IPS DF 19.7 (cell line): ENCODE results near the gene KTI12.
"Not testable (repeated sequence)": the region's sequence is repeated elsewhere in the genome, so short reads cannot be mapped to it uniquely, and the experiment has no call there.

Source experiments
- DNase-seq: peaks from one replicate; pipeline ENCODE4 v3.0.0-alpha.2; 2013; ENCODE audit warnings: low read depth, low spot score

The KTI12 gene, protein sequence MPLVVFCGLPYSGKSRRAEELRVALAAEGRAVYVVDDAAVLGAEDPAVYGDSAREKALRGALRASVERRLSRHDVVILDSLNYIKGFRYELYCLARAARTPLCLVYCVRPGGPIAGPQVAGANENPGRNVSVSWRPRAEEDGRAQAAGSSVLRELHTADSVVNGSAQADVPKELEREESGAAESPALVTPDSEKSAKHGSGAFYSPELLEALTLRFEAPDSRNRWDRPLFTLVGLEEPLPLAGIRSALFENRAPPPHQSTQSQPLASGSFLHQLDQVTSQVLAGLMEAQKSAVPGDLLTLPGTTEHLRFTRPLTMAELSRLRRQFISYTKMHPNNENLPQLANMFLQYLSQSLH

DNA sequence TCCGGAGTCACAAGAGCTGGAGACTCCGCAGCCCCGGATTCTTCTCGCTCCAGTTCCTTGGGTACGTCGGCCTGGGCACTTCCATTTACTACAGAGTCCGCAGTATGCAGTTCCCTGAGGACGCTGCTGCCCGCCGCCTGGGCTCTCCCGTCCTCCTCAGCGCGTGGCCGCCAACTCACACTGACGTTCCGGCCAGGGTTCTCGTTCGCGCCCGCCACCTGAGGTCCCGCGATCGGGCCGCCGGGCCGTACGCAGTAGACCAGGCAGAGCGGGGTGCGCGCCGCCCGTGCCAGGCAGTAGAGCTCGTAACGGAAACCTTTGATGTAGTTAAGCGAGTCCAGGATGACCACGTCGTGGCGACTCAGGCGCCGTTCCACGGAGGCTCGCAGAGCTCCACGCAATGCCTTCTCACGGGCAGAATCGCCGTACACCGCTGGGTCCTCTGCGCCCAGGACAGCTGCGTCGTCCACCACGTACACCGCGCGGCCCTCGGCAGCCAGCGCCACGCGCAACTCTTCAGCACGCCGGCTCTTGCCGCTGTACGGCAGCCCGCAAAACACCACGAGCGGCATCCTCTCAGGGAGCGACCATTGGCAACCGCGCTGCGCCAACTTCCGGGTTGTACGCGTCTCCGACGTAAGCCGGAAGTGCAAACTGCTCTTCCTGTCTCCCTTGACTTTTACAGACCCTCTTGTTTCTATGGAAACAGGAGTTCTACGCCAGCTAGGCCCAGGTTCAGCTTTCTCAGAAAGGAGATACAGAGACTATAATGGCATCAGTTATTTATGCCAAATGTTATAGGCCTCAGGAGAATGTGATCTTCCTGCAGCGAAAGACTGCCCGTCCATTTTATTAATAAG, at the start of gene KTI12:
TSS of gene KTI12 (minus strand) at position 621 of the 860 bp plus-strand sequence. CDS start at position 572, 49 bp downstream.
- peak; percentile 85 for DNase-seq

DNA sequence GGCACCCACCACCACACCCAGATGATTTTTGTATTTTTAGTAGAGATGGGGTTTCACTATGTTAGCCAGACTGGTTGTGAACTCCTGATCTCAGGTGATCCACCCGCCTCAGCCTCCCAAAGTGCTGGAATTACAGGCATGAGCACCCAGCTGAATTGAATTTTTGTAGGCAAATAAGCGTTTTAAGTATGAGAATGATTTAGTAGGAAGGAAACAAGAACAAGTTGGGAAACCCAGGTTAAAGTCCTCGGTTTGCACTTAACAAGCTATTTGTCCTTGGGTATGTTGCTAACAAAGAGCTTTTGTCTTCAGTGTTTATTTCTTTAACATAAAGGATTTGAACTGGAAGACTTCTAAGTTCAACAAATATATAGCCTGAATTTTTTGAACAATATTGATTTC, 46.4 kb upstream of the KTI12 start:
- no peak for DNase-seq

DNA sequence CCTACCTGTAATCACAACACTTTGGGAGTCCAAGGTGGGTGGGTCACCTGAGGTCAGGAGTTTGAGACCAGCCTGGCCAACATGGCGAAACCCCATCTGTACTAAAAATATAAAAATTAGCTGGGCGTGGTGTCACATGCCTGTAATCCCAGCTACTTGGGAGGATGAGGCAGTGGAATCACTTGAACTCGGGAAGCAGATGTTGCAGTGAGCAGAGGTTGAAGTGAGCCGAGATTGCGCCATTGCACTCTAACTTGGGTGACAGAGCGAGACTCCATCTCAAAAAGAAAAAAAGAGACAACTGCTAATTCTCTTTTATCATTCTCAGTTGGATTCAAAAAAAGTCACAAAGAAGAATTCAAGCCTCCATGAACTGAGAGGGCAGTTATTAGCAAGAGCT, 43.7 kb upstream of the KTI12 start:
- not testable (repeated sequence) for DNase-seq

DNA sequence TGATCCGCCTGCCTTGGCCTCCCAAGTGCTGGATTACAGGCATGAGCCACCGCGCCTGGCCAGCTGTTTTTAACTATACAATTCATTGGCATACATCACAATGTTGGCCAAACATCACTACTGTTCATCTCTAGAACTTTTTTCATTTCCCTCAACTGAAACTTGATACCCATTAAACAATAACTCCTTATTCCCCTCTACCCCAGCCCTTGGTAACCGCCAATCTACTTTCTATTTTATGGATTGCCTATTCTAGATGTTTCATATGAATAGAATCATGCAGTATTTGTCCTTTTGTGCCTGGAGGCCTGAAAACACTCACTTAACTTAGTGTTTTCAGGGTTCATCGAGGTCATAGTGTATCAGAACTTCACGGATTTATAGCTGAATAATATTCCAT, 38.7 kb upstream of the KTI12 start:
- DNase-seq = no peak

DNA sequence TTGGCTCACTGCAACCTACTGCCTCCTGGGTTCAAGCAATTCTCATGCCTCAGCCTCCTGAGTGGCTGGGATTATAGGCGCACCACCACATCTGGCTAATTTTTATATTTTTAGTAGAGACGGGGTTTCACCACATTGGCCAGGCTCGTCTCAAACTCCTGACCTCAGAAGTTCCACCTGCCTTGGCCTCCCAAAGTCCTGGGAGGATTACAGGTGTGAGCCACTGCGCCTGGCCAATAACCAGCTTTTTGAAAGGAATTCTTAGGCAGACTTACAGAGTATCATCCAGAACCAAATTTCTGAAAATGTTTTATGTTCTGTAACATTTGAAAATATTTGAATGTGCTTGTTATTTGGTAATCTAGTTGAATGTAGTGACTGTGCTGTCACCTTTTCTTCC, 37.1 kb upstream of the KTI12 start:
- DNase-seq = no peak

DNA sequence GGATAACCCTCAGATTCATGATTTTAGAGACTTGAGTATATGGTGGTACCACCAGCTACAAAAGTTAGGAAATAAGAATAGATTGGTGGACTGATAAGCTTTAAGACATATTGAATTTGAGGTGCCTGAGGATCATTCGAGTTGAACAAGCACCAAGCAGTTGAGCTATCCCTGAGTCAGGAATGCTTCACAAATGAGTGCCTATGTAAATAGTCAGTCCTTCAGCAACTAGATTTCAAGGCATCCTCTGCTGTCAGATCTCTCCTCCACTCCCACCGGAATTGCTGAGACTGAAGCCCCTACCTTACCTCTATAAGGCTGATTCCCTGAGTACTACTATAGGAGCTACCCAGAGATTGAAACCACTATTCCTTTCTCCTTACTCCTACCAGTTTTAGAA, 29.6 kb upstream of the KTI12 start:
- no peak for DNase-seq

DNA sequence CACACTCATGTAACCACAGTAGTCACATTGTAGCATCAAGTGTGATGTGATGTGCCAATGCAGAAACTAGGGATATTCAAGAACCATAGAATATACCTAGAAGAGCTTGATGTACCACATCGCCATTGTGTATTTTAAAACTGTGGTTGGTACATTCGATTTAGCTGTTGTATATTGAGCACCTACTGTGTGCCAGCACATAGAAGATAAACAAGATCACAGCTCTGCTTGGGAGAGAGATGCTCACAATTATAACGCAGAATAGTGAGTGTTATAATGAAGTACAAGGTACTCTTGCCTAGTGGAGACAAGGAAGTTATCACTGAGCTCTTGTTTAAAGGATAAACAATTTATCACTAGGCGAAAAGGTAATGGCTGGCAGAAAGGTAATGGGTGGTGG, 27.2 kb upstream of the KTI12 start:
- DNase-seq = no peak

DNA sequence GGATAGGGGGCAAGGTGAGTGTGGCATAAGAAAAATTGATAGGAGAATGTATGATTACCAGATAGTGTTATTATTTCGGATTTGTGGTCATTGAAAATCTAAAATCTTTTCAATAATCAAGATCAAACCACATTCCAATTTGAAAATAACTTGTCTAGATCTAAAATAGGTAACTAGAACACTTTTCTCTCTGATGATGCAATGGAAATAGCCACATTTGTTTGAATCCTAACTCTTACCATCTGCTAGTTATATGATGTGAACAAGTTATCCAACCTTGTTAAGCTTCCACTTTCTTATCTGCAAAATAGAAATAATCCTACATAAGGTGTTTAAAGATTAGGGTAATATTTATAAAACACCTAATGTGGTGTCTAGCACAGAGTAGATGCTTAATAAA, 26.3 kb upstream of the KTI12 start:
- DNase-seq = no peak

DNA sequence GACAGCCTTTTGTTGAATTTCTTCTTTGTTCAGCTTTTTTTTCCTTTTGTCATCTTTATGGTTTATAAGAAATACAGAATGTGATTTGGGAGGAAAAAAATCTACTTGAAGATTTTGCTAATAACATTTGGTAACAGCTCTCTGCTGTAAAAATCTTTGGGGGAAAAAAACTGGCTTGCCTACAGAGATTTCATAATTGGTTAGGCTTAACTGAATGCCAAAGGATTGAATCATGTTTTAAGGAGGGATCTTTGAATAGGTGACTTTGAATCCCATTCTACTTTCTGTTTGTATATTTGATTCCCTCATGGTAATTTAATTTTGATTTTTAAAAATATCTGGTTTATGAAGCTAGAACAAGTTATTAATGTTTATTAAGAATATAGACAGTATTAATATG, 25.7 kb upstream of the KTI12 start:
- no peak for DNase-seq

DNA sequence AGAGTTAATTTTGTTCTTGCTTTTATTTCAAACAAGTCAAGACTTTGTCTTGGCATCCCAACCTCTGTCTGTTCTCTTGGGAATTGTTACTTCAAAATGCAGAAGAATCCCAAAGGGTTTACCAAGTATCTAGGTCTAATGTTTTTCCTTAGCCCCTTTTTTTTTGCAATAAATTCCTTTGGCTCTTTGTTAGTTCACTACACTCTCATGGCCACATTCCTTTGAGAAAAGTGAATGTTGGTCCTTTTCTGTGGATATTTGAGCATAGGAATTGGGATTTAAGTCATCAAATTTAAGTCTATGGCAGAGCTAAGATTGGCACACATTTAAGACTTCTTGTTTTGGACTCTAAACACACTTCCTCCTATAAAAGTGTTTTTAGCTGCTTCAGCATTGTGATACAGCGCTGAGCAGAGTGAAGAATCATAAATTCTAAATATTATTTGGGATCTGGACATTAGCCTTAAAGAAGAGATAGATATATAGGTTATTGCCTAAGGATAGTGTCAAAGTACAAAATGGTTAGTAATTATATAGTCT, 24.3 kb upstream of the KTI12 start:
- DNase-seq = no peak

DNA sequence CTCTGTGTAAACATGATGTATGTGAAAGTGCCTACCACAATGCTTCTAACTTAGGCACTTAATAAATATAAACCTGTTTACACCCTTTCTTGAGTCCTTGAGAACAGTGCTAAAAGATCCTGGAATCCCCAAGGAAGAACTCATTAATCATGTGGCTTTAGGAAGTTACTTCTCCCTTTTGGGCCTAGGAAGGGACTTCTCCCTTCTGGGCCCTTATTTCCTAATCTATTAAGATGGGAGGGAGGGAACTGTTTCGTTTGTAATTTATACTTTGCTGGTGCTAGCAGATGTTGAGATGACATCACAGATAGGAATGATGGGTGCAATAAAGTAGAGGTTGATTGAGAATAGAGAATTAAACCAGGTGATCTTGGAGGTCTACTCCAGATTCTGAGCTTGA, 23.6 kb upstream of the KTI12 start:
- no peak for DNase-seq

DNA sequence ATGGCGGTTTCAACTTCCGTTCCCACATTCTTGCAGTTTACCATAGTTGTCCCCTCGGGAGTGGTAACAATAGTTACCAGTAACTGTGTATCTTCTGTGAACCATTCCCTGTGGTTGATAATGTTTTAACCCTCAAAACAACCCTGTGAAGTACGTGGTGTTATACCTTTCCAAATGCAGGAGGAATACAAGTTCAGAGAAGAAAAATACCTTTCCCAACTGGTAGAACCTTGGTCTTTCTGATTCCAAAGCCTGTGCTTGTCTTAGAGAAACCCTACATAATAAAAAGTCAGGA, 23.3 kb upstream of the KTI12 start:
- DNase-seq = no peak

DNA sequence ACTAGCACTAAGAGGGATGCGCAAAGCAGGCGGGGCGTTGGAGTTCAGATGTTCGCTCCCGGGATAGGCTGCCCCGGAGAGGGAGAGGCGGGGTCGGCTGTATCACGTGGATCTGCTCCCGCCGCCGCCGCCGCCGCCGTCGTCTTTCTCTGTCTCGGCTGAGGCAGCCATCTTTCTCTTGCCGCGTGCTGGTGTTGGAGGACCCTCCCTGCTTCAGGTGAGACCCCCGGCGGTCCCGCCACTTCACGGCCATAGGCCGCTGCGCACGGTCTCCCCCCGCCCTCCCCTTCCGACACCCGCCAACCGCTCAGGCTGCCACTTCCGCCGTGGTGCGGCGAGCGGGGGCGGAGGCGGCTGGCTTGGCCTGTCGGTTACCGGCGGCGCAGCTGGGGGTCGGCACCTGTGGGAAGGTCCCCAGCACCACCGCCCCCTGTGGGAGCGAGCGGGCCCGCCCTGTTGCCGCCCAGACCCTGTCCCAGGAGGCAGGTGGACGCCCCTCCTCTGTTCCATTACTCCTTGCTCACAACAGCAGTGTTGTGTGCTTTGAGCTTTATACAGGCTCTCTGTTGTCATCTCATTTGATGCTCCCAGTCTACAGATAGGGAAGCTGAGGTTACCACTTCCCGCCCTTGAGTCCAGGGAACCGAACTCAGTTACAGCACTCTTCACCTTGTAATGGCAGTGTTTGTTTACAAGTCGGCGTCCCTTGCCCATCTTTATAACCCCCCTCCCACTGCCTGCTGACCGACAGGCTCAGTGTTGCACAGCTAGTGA, 22.7 kb upstream of the KTI12 start, which contains the start of gene BTF3L4:
TSS of gene BTF3L4 (plus strand) at position 133 of the 774 bp plus-strand sequence. CDS start 3,553 bp downstream, outside the sequence.
- peak; percentile 87 for DNase-seq

DNA sequence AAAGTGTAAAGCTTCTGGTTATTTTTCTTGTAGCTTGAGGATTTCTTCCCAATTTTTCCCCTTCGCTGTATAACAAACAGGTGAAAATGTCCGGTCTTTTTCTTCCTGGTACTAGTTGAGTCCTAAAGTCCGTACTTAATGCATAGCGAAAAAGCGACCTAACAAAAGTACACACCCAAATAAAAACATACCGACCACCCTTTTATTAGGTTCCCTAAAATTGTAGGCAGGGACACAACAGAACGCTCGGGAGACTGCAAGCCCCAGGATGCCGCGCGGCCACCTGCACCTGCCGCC, 22.2 kb upstream of the KTI12 start:
- DNase-seq = no peak

DNA sequence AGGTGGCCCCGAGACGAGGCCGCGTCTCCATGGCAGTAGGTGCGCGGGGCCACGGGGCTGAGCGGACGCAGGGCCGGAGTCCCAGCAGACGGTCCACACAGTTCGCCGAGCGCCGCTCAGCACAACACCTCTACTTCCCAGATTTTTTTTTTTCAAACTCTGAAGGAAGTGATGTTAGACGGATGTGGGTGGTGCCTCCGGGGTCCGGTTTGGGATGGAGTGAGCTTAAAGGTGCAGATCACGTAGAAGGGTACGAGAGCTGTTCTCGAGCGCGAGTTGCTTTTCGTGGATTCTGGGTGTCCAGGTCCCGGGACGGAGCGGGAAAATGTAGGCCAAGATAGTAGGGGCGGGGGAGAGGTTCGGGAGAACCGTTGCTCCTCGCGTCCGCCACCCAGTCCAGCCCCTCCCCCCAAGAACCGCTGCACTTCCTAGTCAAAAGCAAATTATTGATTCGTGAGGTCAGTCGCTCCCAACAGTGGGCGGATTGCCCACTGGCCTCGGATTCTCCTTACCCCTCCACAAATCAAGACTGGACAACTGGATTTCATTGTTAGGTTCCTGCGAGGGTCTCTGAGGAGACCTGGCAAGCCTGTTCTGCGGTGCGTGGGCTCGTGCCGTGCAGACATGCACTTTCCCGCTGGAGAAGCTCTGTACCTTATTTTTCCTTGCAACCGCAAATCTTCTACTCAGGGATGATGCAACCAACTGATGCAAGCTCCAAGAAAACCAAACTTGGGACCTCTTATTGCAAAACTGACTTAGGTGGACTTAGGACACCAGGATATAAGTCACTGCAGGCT, 21.7 kb upstream of the KTI12 start, which contains the start of gene TXNDC12:
TSS of gene TXNDC12 (minus strand) at position 126 of the 800 bp plus-strand sequence. CDS start at position 31, 95 bp downstream.
- DNase-seq = peak; percentile 84

DNA sequence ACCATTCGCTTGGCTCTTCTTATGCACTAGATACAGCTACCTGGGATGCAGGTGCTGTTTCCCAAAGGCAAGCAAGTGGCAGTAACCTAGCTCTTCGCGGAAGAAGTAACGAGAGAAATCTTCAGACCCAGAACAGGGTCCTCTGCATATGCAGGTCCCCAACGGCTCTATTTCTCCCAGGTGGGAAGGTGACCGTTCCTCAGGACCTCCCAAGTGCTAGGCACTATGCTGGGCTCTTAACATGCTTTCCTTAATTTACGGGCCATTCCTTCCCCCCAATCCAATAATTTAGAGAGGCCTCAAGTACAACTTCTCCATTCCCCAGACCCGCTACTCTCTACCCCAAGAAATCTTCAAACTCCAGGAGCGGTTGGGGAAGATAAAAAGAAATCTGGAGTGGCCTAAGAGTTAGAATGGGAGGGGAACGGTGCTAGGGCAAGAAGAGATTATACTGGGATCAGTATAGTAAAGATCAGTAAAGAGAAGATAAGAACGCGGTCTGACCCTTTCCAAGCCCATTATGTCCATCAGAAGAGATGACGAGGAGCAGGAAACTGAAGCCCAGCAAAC, 21.0 kb upstream of the KTI12 start:
- DNase-seq = no peak

DNA sequence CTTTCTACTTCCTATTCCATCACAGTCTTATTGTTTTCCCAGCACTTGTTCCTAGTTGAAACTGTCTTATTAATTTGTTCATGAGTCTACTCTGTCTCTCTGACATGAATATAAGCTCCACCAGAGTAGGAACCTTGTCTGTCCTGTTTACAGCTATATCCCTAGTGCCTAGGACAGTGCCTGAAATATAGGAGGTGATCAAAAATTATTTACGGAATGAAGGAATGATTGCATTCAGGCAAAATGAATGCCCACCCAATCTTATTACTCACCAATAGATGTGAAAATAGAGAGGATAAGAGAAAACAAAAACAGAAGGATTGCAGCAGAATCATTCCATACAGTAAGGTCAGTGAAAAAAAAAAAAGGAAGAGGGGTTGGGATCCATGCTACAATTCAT, 20.3 kb upstream of the KTI12 start:
- DNase-seq = no peak

DNA sequence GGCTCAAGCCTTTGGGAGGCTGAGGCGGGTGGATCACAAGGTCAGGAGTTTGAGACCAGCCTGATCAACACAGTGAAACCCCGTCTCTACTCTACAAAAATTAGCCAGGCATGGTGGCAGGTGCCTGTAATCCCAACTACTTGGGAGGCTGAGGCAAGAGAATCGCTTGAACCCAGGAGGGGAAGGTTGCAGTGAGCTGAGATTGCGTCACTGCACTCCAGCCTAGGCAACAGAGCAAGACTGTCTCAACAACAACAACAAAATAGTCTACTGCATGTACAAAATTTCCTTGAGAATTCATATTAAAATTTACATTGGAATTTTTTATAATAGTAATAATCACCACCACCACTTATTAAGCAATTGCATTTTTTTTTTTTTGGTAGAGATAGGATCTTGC, 15.7 kb upstream of the KTI12 start:
- not testable (repeated sequence) for DNase-seq

DNA sequence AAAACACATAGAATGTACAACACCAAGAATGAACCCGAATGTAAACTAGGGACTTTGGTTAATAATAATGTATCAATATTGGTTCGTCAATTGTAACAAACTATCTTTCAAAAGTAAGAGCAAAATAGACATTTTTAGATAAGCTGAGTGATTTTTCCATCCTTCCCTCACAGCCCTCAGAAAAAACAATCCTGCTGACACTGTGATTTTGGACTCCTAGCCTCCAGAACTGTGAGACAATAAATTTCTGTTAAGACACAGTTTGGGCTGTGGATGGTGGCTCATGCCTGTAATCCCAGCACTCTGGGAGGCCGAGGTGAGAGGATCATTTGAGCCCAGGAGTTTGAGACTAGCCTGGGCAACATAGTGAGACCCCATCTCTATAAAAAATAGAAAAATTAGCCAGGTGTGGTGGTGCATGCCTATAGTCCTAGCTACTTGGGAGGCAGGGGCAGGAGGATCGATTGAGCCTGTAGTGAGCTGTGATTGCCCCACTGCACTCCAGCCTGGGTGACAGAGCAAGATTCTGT, 12.1 kb upstream of the KTI12 start:
- not testable (repeated sequence) for DNase-seq

DNA sequence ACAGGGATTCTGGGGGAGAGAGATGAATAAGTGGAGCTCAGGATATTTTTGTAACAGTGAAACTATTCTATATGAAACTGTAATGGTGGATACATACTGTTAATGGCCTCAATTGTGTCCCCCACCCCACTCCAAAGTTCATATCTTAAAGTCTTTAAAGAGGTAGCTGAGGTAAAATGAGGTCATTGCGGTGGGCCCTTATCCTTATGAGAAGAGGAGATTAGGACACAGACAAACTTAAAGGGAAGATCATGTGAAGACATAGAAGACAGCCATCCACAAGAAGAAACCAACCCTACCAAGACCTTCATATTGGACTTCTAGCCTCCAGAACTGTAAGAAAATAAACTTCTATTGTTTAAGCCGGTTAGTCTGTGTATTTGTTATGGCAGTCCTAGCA, 11.6 kb upstream of the KTI12 start:
- no peak for DNase-seq
